Measurements from ENCODE around the gene MED27. TPM values are rescaled to one million over a fixed set of nuclear protein-coding genes. Genes with fewer than 3 reads are reported as not detected.

The MED27 gene
- total and polyA plus RNA-seq, 9 of the 15 experiments (the other 6 are each of a cell fraction or from before 2014, with no cell fraction given) = 24.4 to 91.0 (median 36.1) TPM

- Histone ChIP-seq H3K79me2 (ENCODE audit: control insufficient read depth, insufficient read depth, low read length) (no peaks in the 10 kb centered on the region), H3K36me3 (ENCODE audit: control insufficient read depth, insufficient read depth, low read length) (peaks cover 5% of the 10 kb centered on the region; the same call in 1 of the 3 replicates), H3K9me1 (ENCODE audit: control insufficient read depth, insufficient read depth, low read length) (no peaks in the 10 kb centered on the region), H3K4me2 (ENCODE audit: insufficient read depth, low read length) (no peak overlapping the region), H4K20me1 (replicated peaks; ENCODE audit: control insufficient read depth, insufficient read depth, low read length) (no peaks in the 10 kb centered on the region), H3K27me3 (ENCODE audit: control insufficient read depth in 2 of 2, insufficient read depth in 2 of 2, low read length in 2 of 2) (no peaks in the 10 kb centered on the region), H3K4me3 (no peak overlapping the region), H3K9ac (ENCODE audit: insufficient read depth in 1 of 2, low read depth in 2 of 2, low read length in 2 of 2) (no peak overlapping the region), H3K4me1 (replicated peaks in 1 of 2; ENCODE audit: control insufficient read depth in 2 of 2, insufficient read depth in 2 of 2, low read length in 2 of 2) (no peaks in the 10 kb centered on the region), H2AFZ (ENCODE audit: low read depth, low read length) (no peak overlapping the region), H3K9me3 (replicated peaks; ENCODE audit: control insufficient read depth, insufficient read depth, low read depth, low read length) (no peaks in the 10 kb centered on the region), H3K27ac (ENCODE audit: extremely low read depth, low read depth, low read length) (no peak overlapping the region)
- in situ Hi-C loops (cut with MboI) = no loop called here
- ChIA-PET POLR2A (no interaction called here), CTCF (ENCODE audit: low intra/inter-chr PET ratio) (no interaction called here)
- FAIRE-seq (no peak), ATAC-seq (no peak), DNase-seq (ENCODE audit: extremely low read depth in 1 of 4, low spot score in 3 of 4) (no peak)
- BruUV-seq (replicated peaks) = no TSS peak
- 90% methylated on average over 12 of the region's 12 CpGs for WGBS (ENCODE audit: insufficient coverage, low coverage, missing lambda C conversion rate)
- intact Hi-C loops (cut with micrococcal nuclease) = no loop called here
- TF ChIP-seq ZBTB12 (CRISPR knock-in tag; IDR thresholded peaks at IDR 0.05) = no peak
Measured at GRCh38 chr9:131943351-131943841, 136.3 kb downstream of the MED27 start.

GRCh38 chr9:131942146-131942720 lies 137.4 kb downstream of the MED27 start:
- H3K27me3 ChIP-seq (ENCODE audit: control insufficient read depth in 2 of 2, insufficient read depth in 2 of 2, low read length in 2 of 2) = no peaks in the 10 kb centered on the region
- no peak overlapping the region for H3K4me2 ChIP-seq (ENCODE audit: insufficient read depth, low read length)
- no TSS peak for BruUV-seq (replicated peaks)
- no peaks in the 10 kb centered on the region for H3K9me3 ChIP-seq (replicated peaks; ENCODE audit: control insufficient read depth, insufficient read depth, low read depth, low read length)
- ChIA-PET POLR2A (interaction anchor here (0.8 kb wide), 1 partner anchor 223 kb away, joined by 4 read pairs; no protein-coding TSS in a partner anchor), CTCF (ENCODE audit: low intra/inter-chr PET ratio) (no interaction called here)
- H3K4me1 ChIP-seq (replicated peaks in 1 of 2; ENCODE audit: control insufficient read depth in 2 of 2, insufficient read depth in 2 of 2, low read length in 2 of 2) = no peaks in the 10 kb centered on the region
- H3K9me1 ChIP-seq (ENCODE audit: control insufficient read depth, insufficient read depth, low read length) = no peaks in the 10 kb centered on the region
- no peak overlapping the region for H2AFZ ChIP-seq (ENCODE audit: low read depth, low read length)
- DNase-seq (ENCODE audit: extremely low read depth in 1 of 4, low spot score in 3 of 4) (no peak), FAIRE-seq (no peak), ATAC-seq (no peak)
- no peak overlapping the region for H3K9ac ChIP-seq (ENCODE audit: insufficient read depth in 1 of 2, low read depth in 2 of 2, low read length in 2 of 2)
- in situ Hi-C loops (cut with MboI) (no loop called here), intact Hi-C loops (cut with micrococcal nuclease) (no loop called here)
- WGBS (ENCODE audit: insufficient coverage, low coverage, missing lambda C conversion rate) = 36% methylated on average over 5 of the region's 5 CpGs
- no peak overlapping the region for H3K4me3 ChIP-seq
- H4K20me1 ChIP-seq (replicated peaks; ENCODE audit: control insufficient read depth, insufficient read depth, low read length) = no peaks in the 10 kb centered on the region
- H3K27ac ChIP-seq (ENCODE audit: extremely low read depth, low read depth, low read length) = no peak overlapping the region
- H3K79me2 ChIP-seq (ENCODE audit: control insufficient read depth, insufficient read depth, low read length) = no peaks in the 10 kb centered on the region
- H3K36me3 ChIP-seq (ENCODE audit: control insufficient read depth, insufficient read depth, low read length) = peaks cover 12% of the 10 kb centered on the region; the same call in 1 of the 3 replicates
- TF ChIP-seq SAFB (IDR thresholded peaks at IDR 0.05; ENCODE audit: borderline replicate concordance, low read depth, low read length) (no peak), ZNF165 (CRISPR knock-in tag; IDR thresholded peaks at IDR 0.05; ENCODE audit: borderline replicate concordance) (no peak), PURB (CRISPR knock-in tag; IDR thresholded peaks at IDR 0.05; ENCODE audit: low read depth) (no peak), PHF8 (IDR thresholded peaks at IDR 0.05; ENCODE audit: borderline replicate concordance, low read length) (no peak), ZNF395 (CRISPR knock-in tag; IDR thresholded peaks at IDR 0.05) (no peak), ZNF830 (CRISPR knock-in tag; IDR thresholded peaks at IDR 0.05) (no peak), ZNF354B (CRISPR knock-in tag; IDR thresholded peaks at IDR 0.05) (no peak), TCF7L2 (IDR thresholded peaks at IDR 0.05; ENCODE audit: low read depth, low read length) (no peak), ZNF134 (CRISPR knock-in tag; conservative IDR thresholded peaks at IDR 0.05) (no peak), HMGXB4 (CRISPR knock-in tag; IDR thresholded peaks at IDR 0.05) (no peak)

Data from K562 (cell line).